UCSD-AML1 (cell line): ENCODE measurements around the gene HSD17B12.
"Not testable (repeated sequence)": the region's sequence is repeated elsewhere in the genome, so short reads cannot be mapped to it uniquely, and the experiment has no call there.

Source experiments
- DNase-seq: peaks from one replicate; lab custom pipeline; 2025; ENCODE audit not compliant: unreplicated experiment; lab: John Stamatoyannopoulos, UW

The HSD17B12 gene

GRCh38 chr11:43738600-43739409, 58.3 kb downstream of the HSD17B12 start:
- DNase-seq: no peak

- DNase-seq: no peak
These were observed 66.1 kb downstream of the HSD17B12 start for GRCh38 chr11:43746670-43747069.

- no peak for DNase-seq
These were observed 66.7 kb downstream of the HSD17B12 start for GRCh38 chr11:43747130-43747802.

GRCh38 chr11:43748095-43748494, 67.6 kb downstream of the HSD17B12 start:
- no peak for DNase-seq

- no peak for DNase-seq
These were observed 71.2 kb downstream of the HSD17B12 start for GRCh38 chr11:43751726-43752125.

GRCh38 chr11:43756575-43756974, 76.0 kb downstream of the HSD17B12 start:
- no peak for DNase-seq

- DNase-seq: no peak
These were observed 78.4 kb downstream of the HSD17B12 start for GRCh38 chr11:43758927-43759326.

- no peak for DNase-seq
These were observed 80.4 kb downstream of the HSD17B12 start for GRCh38 chr11:43760902-43761301.

GRCh38 chr11:43765194-43765593, 84.7 kb downstream of the HSD17B12 start:
- no peak for DNase-seq

GRCh38 chr11:43768654-43769053, 88.1 kb downstream of the HSD17B12 start:
- not testable (repeated sequence) for DNase-seq

- no peak for DNase-seq
These were observed 89.6 kb downstream of the HSD17B12 start for GRCh38 chr11:43770173-43770572.

GRCh38 chr11:43772733-43773132, 92.2 kb downstream of the HSD17B12 start:
- DNase-seq: no peak

- DNase-seq: no peak
These were observed 94.2 kb downstream of the HSD17B12 start for GRCh38 chr11:43774786-43775185.

GRCh38 chr11:43779306-43779705, 98.8 kb downstream of the HSD17B12 start:
- DNase-seq: no peak

- no peak for DNase-seq
These were observed 103.8 kb downstream of the HSD17B12 start for GRCh38 chr11:43784301-43784700.

GRCh38 chr11:43784866-43785265, 104.3 kb downstream of the HSD17B12 start:
- DNase-seq: no peak

GRCh38 chr11:43785318-43785717, 104.8 kb downstream of the HSD17B12 start:
- DNase-seq: no peak

- DNase-seq: no peak
These were observed 105.5 kb downstream of the HSD17B12 start for GRCh38 chr11:43786016-43786415.

- no peak for DNase-seq
These were observed 107.3 kb downstream of the HSD17B12 start for GRCh38 chr11:43787824-43788223.

GRCh38 chr11:43788421-43788820, 107.9 kb downstream of the HSD17B12 start:
- peak; percentile 38 for DNase-seq

GRCh38 chr11:43789700-43790443, 109.3 kb downstream of the HSD17B12 start:
- no peak for DNase-seq

GRCh38 chr11:43790444-43790794, 109.9 kb downstream of the HSD17B12 start:
- DNase-seq: no peak
